ENCODE results near the gene ANKRD13B. TPM values are rescaled to one million over a fixed set of nuclear protein-coding genes. Genes with fewer than 3 reads are reported as not detected.
A peak's percentile ranks its signal among the peaks of the same experiment; 100 is the strongest.

ANKRD13B gene
- total RNA-seq, 1 donor from 2014 or later = 27.5 TPM

- Mint-ChIP-seq H3K4me1 (ENCODE audit: low read depth) (peaks cover 13% of the 10 kb centered on the region), H3K4me3 (ENCODE audit: low read depth) (peak within 1 kb of the TSS; percentile 88), H3K27me3 (peaks cover 46% of the 10 kb centered on the region), H3K27ac (peak within 1 kb of the TSS; percentile 88), H3K9me3 (ENCODE audit: low read depth) (no peaks in the 10 kb centered on the region), H3K36me3 (ENCODE audit: insufficient read depth) (peaks cover 3% of the 10 kb centered on the region)
- DNase-seq (ENCODE audit: low spot score, unreplicated experiment) = no peak
- TF ChIP-seq, protein P1, sequence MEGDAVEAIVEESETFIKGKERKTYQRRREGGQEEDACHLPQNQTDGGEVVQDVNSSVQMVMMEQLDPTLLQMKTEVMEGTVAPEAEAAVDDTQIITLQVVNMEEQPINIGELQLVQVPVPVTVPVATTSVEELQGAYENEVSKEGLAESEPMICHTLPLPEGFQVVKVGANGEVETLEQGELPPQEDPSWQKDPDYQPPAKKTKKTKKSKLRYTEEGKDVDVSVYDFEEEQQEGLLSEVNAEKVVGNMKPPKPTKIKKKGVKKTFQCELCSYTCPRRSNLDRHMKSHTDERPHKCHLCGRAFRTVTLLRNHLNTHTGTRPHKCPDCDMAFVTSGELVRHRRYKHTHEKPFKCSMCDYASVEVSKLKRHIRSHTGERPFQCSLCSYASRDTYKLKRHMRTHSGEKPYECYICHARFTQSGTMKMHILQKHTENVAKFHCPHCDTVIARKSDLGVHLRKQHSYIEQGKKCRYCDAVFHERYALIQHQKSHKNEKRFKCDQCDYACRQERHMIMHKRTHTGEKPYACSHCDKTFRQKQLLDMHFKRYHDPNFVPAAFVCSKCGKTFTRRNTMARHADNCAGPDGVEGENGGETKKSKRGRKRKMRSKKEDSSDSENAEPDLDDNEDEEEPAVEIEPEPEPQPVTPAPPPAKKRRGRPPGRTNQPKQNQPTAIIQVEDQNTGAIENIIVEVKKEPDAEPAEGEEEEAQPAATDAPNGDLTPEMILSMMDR (IDR thresholded peaks at IDR 0.05; ENCODE audit: unreplicated experiment) = peak; percentile 6
Observed at GRCh38 chr17:29566473-29567303, 26.2 kb upstream of the ANKRD13B start, which contains the start of gene ABHD15. TSS of gene ABHD15 (minus strand) at chr17:29567037. CDS start at chr17:29566966, 71 bp downstream.

- TF ChIP-seq, protein P1 (IDR thresholded peaks at IDR 0.05; ENCODE audit: unreplicated experiment) = no peak
- DNase-seq (ENCODE audit: low spot score, unreplicated experiment) = no peak
- Mint-ChIP-seq H3K27me3 (peaks cover 40% of the 10 kb centered on the region), H3K4me3 (ENCODE audit: low read depth) (peak overlapping the region; percentile 88), H3K27ac (no peak overlapping the region), H3K9me3 (ENCODE audit: low read depth) (no peaks in the 10 kb centered on the region), H3K4me1 (ENCODE audit: low read depth) (peaks cover 13% of the 10 kb centered on the region), H3K36me3 (ENCODE audit: insufficient read depth) (peaks cover 3% of the 10 kb centered on the region)
Observed at GRCh38 chr17:29567304-29567553, 25.7 kb upstream of the ANKRD13B start.

DNA sequence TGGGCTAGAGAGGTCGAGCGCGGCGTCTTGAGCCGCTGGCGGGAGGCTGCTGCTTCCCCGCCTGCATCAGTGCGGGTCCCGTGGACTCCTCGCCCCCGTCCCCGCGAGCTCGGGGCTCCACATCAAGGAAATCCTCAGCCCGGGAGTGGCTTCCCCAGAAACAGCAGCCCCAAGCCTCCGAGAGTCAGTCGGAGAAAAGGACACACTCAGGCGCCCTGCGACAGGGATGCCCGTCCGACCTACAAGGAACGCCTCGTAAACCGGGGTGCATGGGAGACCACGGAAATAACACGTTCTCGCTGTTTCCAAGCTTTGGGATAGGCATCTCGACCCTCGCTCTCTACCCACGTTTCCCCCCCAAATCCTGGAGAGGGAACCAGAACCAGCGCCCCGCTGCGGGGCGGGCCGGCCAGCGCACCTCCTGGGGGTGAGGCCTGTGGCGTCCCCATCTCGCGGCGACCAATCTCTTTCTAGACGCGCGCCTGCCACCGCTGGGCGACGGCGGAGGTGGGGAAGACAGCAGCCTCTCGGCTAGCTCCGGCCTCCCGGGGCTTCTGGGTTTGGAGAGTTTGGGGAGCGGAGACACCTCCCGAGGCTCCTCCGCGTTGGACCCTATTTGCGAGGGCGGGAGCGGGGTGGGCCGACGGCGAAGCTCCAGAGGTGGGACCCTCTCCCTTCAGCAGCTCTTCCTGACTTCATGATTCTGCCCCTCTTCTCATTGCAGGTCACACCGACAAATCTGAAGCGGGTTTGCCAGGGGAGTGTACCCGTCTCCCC is 25.2 kb upstream of the ANKRD13B start:
- Mint-ChIP-seq H3K4me1 (ENCODE audit: low read depth) (peaks cover 13% of the 10 kb centered on the region), H3K27me3 (peaks cover 35% of the 10 kb centered on the region), H3K27ac (peak overlapping the region; percentile 88), H3K4me3 (ENCODE audit: low read depth) (peak overlapping the region; percentile 88), H3K9me3 (ENCODE audit: low read depth) (no peaks in the 10 kb centered on the region), H3K36me3 (ENCODE audit: insufficient read depth) (peaks cover 3% of the 10 kb centered on the region)
- TF ChIP-seq, protein P1 (IDR thresholded peaks at IDR 0.05; ENCODE audit: unreplicated experiment) = peak; percentile 47
- DNase-seq (ENCODE audit: low spot score, unreplicated experiment) = peak; percentile 52

DNA sequence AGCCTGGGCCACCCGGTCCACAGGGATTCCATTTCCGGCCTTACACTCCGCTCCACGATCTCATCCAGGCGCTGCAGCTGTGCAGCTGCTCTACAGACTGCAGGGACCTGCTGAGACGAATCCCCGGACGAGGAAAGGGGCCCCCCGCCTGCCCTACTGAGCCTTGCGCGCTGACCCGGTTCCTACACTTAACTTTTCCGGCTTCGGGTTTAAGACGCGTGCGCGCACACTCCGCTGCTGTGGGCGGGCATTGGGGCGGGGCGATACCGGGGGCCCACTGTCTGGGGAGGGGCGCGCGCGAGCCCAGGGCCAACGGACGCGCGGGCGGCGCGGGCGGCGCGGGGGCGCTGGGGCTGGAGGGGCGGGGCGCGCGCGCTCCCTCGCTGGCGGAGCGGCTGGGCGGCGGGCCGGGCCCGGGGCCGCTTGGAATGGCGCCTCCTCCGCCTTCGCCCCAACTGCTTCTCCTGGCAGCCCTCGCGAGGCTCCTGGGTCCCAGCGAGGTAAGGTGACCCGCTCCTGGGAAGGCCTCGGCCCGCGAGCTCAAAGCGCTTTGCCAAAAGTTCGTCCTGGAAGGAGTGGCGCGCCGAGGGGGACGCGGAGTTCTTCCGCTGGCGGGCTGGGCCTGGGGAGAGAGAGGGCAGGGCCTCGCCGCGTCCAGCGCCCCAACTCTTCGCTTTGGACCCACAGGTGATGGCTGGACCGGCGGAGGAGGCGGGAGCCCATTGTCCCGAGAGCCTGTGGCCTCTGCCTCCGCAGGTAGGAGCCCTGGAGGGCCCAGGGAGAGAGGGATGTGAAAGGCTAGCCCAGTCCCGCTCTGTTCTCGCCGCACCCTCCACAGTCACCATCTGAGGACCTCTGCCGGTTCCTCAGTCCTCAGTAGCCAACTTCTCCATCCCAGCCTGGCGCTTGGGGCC is 24.3 kb upstream of the ANKRD13B start, which contains the start of gene TP53I13:
TP53I13 (plus strand) TSS at position 371 of the 914 bp plus-strand sequence; CDS start at position 429, 58 bp downstream.
- Mint-ChIP-seq H3K4me3 (ENCODE audit: low read depth) (peak within 1 kb of the TSS; percentile 88), H3K27me3 (peaks cover 31% of the 10 kb centered on the region), H3K4me1 (ENCODE audit: low read depth) (peaks cover 13% of the 10 kb centered on the region), H3K27ac (peak within 1 kb of the TSS; percentile 88), H3K9me3 (ENCODE audit: low read depth) (no peaks in the 10 kb centered on the region), H3K36me3 (ENCODE audit: insufficient read depth) (peaks cover 3% of the 10 kb centered on the region)
- peak; percentile 71 for DNase-seq (ENCODE audit: low spot score, unreplicated experiment)
- TF ChIP-seq, protein P1 (IDR thresholded peaks at IDR 0.05; ENCODE audit: unreplicated experiment) = no peak

Measured in progenitor cell of endocrine pancreas (in vitro differentiated cells).